Ammon's horn (tissue), 1 donor: ENCODE results near the gene NLRC5.
"Not testable (repeated sequence)": the region's sequence is repeated elsewhere in the genome, so short reads cannot be mapped to it uniquely, and the experiment has no call there.

Source experiments
- DNase-seq: peaks from one replicate; pipeline ENCODE4 v3.0.0-alpha.2; 2016; ENCODE audit warnings: low spot score

NLRC5 gene

DNA sequence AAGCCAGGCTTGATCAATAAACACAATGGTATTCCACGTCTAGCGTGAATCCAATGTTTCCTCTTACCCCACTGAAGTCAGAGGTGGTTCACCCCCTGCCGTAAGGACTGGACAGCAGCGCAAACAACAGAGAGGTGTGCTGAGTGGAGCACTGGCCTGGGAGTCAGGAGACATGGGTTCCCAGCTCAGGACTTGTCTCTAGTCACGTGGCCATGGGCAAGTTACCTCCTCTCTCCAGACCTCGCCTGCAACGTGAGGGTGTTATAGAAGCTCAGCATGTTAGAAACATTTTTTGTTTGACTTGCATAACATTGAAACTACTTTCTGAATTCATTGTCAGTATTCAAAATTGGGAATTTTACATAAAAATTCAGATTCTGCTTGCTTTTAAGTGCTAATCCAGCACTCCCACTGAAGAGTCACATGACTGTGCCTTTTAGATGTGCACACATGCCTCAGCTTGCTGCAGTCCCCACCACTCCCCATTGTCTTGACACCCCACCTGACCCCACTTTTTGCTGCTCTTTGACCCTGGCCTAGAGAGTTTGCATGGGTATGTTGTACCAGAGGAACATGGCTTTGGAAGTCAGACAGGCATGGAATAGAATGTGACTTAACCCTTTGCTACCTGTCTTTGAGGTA, 94.2 kb downstream of the NLRC5 start:
- no peak for DNase-seq

DNA sequence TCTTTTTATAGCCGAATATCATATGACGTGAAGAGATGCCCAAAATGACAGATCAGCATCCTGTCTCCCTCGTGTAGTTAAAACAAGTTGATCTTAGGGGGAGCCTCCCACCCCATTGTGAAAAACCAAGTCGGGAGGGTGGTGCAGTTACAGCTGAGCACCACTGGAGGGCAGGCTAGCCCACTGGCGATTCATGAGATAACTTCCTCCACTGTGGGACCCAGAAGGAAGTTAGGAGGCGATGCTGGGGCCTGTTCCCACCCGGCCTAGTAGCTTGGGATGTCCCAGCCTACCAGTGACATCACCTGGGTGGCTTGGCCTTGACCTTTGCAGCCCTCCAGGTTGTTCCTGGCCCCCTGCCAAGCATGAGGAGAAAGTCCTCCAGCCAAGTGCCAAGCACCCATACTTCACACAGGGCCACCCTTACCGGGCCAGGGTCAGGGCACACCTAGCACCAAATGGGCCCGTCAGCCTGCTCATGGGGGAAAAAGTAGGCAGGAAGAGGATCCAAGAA, 95.0 kb downstream of the NLRC5 start:
- peak; percentile 89 for DNase-seq

DNA sequence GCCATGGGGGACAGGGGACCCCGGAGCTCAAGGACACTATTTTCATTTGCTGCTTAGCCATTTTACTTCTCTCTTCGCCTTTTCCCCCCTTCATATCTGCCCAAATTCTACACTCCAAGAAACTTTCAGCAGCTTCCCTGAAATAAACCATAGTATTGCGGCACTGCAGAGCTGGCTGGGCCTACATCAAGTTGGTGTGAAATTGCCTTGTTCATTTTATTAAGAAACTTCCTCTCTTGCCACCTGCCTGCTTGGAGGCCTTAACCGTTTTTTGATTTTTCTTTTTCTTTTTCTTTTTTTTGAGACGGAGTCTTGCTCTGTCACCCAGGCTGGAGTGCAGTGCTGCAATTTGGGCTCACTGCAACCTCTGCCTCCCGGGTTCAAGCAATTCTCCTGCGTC, 95.6 kb downstream of the NLRC5 start:
- no peak for DNase-seq

DNA sequence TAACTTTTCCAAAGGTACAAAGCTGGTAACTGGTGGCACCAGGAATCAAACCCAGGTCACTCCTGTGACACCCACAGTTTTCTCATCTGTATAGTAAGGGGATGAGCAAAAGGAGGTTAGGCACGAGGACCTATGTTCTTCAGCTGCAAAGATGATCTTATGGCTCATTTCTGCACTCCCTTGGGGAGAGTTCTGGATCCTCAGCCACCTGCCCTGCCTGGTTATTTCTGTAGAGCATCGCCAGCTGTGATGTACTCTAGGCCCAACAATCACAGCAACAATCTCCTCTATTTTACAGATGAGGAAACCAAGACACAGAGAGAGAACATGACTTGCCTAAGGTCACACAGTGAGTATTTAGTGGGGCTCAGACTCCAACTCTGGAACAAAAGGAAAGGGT, 97.6 kb downstream of the NLRC5 start:
- no peak for DNase-seq

DNA sequence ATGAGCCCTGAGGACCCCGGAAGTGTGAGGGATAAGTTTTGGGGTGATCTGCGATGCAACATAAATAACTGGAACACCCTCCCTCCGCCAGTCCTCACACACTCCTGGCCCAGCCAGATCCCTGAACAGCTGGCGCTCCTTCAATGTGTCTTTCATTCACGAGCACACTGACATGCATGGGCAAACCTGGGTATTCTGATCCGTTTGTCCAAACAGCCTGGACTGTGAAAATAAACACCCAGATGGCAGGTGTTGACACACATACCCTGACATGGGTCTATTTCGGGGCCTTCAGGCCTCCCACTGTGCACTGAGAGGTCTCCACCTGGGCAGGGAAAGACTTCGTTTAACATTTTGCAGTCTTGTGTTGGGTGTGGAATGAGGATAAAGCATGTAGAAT, 100.0 kb downstream of the NLRC5 start:
- no peak for DNase-seq

DNA sequence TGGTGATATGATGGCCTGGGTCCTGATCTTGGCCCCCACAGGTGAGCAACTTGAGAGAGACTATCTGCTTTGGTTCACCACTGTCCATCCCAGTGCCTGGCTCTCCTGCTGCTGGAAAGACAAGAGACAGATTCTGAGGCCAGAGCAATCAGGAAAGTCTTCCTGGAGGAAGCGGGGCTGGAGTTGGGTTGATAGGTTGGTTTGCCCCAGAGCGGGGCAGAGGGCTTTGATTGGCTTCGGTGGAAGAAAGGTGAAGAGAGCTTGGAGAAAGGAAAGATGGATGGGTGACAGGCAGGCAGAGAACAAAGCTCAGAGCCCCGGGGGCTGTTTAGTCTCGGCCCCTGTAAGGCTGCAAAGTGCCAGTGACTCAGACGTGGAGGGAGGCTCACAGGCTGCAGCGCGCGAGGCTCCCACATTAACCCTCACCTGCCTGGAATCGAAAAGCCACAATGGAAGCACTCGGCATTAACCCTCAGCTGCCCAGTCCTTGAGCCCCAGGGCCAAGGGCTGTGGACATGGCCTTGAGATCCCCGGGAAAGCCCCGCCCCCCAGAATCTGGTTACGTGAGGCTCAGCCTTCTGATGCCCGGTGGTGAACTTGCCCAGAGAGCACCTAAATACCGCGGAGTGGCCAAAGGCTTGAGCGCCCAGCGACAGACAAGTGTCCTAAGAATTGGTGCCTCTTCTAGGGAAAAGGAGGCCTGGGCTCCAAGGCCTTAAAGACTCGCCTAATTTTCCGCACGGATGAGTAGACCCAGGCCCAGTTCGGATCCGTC, 102.0 kb downstream of the NLRC5 start:
- DNase-seq = no peak

DNA sequence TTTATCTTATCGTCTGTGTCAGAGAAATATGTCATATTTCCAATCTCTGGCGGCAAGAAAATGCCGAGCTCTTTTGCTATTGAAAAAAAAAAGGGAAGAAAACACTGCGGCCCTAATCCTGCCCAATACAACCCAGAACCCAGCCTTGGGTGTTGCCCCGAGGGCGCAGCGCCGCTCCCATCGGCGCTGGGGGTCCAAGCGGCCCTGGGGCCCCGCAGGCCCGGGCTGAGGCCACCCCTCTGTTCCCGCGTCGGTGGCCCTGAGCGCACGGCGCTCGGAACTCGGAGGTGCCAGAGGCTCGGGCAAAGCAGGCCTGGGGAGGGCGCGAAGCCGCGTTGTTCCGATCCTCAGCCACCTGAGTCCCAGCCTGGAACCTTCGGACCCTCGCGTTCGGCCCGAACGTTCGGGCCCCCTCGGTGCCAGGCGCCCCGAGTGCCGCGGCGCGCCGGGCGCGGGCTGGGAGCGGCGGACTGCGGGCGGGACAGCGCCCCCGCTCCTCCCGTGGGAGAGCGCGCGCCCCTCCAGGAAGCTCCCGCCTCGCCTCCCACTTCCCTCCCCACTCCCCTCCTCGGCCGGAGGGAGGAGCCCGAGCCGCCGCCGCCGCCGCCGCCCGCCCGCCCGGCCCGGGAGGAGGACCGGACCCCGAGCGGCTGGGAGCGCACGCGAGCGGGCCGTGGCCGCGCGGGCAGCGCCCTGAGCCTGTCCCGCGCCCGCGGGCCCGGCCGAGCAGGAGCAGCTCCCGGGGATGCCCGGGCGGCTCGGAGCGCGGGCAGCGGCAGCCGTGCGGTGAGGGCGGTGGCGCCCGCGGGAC, 102.8 kb downstream of the NLRC5 start, which contains the start of gene CPNE2:
TSS of gene CPNE2 (plus strand) at position 609 of the 811 bp plus-strand sequence. CDS start 18,160 bp downstream, outside the sequence.
- peak; percentile 87 for DNase-seq

DNA sequence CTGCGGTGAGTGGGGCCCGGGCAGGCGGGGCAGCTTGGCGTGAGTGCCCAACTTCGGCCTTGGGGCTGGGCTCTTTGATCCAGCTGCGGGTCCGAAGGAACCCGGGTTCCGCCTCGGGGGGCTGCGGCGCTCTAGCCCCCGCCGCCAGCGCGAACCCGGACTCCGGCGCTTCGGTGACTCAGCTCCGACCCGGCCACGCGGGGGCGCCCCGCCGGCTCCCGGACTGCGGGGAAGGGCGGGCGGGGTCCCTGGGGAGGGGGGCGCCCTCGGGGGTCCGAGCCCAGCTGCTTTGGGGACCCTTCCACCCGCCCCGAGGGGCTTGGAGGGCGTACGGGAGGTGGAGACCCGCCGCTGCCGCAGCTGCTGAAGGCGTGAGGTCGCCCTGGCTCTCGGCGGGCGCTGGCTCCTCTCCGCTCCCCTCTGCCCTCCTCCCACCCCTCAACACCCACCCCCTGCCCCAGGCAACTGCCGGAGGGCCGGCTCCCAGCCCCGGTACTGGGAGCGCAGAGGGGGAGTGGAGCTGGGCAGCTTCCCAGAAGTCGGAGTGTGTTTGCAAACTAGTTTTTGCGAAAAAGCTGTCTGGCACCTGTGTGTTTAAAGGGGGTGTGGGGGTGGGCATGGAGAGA, 103.5 kb downstream of the NLRC5 start:
- no peak for DNase-seq

DNA sequence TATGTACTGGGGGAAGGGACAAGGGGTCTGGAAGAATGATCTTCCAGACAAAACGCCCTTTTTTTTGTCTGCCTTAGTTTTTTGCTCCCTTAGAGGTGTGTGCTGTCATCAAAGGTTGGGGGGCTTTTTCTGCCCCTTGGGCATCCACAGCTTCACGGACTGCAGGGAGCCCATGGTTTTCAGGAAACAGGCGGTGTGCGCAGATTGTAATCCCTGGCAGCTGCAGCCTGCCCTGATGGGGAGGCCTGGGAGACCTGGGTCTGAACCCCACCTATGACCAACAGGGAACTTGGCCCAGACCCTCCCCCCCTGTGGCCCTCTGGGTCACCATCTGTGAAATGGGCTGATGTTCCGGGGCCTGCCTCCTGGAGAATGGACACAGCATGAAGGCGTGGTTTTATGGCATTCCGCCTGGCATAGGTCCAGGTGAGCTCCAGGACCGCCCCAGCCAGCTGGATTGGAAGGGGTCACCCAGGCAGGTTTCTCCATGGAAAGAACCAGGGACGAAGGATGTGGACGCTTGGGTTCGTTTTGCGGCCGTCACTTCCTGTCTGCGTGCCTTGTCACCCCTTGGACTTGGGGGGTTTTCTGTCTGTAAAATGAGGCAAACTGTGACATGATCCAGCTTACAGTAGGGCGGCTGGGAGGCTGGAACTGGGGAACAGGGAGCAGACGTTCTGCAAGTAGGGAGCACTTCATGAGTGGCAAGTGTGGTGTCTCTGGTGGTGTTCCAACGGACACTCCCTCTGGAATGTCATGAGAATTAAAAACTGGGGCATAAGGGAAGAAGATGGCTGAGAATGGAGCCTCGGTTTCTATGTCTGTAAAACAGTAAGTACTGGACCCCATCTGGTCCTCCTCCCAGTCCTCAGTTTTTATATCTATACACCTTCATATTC, 104.6 kb downstream of the NLRC5 start:
- DNase-seq = no peak

DNA sequence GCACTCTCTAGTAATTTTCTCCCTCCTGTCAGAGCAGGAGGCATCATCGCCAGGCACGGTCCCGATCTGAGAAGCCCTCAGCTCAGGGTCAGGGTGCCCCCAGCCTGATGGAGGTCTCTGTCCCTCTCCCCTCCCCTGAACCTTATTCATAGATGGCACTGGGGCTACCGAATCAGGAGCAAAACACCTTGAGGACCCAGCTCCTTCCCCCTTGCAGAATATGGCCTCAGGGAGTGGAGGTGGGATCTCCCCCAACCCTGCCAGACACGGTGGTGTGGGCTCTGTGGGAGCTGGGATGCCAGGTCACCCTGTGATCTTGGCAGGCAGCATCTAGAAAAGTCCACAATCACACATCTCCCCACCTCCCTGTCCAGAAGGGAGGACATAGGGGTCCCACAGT, 105.6 kb downstream of the NLRC5 start:
- DNase-seq = no peak

DNA sequence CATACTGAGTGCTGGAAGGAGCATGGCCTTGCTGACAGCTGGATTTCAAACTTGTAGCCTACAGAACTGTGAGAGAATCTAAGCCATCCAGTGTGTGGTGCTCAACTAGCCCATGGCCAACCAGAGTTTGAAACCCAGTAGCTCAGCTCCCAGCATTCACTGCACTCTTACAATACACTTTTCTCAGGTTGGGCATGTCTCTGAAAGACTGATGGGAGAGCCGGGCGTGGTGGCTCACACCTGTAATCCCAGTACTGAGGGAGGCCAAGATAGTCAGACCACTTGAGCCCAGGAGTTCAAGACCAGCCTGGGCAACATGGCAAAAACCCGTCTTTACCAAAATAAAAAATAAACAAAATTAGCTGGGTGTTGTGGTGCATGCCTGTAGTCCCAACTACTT, 106.8 kb downstream of the NLRC5 start:
- DNase-seq = no peak

DNA sequence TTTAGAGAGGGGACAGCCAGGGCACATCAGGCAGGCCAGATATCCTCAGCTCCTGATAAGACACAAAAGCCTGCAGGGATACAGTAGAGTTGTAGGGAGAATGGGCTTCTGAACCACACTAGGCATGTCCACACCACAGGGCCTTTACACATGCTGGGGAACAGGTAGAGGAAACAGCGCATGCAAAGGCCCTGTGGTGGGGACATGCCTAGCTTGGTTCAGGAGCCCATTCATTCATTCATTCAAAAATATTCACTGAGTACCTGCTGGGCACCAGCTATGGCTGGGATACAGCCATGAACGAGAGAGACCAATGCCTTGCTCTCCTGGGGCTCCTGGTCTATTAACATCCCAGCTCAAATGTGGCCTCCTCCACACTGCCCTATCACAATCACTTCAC, 107.4 kb downstream of the NLRC5 start:
- no peak for DNase-seq

DNA sequence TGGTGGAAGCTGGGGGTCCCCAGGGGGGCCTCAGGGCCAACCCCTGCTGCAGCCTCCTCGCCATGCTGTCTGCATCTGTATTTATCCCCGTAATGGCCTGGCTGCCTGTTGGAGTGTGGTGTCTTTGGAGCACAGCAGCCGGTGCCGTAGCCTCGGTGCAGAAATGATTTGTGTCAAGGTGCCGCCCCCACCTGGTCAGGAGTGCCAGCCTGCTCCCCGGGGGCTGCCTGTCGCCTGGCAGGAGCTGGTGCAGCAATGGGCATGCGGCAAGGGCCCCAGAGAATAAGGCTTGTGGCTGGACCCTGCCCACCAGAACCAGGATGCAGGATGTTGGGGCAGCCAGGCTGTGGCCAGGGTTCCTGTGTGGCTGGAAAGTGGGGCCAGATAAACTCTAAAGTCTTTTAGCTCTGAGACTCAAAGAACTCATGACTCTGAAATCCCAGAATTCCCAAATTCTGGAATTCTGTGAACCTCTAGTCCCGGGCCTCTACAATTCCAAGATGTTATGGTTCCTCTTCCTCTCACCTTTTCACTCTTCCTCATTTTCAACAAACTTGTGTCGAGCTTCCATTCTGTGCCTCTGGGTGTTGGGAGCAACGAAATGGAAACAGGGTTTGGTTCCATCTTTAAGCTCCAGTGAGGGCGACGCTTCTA, 109.0 kb downstream of the NLRC5 start:
- DNase-seq = no peak

DNA sequence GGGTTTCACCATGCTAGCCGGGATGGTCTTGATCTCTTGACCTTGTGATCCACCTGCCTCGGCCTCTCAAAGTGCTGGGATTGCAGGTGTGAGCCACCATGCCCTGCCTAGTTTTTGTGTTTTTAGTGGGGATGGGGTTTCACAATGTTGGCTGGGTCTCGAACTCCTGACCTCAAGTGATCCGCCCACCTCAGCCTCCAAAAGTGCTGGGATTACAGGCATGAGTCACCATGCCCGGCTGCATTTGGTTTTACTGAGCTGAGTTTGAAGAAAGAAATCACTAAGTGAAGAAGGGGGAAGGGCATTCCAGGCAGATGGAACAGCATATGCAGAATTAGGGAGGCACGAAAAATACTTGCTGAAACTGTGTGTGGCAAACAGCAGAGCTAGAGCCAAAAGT, 110.6 kb downstream of the NLRC5 start:
- DNase-seq = not testable (repeated sequence)

DNA sequence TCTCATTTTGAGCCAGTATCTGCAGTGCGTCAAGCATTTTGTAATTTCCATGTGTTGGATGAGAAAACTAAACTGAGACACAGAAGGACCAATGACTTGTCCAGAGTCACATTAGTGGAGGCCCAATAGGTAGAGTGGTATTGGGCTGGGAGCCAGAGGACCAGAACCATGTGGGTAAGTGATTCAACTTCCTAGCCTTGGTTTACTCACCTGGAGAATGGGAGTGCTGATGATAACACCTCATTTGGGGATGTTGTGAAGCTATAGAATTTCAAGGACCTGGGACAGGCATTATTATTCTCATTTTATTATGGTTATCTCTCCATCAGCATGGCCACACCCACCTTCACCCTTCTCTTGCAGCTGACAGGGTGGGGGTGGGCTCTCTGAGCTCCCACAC, 111.1 kb downstream of the NLRC5 start:
- no peak for DNase-seq

DNA sequence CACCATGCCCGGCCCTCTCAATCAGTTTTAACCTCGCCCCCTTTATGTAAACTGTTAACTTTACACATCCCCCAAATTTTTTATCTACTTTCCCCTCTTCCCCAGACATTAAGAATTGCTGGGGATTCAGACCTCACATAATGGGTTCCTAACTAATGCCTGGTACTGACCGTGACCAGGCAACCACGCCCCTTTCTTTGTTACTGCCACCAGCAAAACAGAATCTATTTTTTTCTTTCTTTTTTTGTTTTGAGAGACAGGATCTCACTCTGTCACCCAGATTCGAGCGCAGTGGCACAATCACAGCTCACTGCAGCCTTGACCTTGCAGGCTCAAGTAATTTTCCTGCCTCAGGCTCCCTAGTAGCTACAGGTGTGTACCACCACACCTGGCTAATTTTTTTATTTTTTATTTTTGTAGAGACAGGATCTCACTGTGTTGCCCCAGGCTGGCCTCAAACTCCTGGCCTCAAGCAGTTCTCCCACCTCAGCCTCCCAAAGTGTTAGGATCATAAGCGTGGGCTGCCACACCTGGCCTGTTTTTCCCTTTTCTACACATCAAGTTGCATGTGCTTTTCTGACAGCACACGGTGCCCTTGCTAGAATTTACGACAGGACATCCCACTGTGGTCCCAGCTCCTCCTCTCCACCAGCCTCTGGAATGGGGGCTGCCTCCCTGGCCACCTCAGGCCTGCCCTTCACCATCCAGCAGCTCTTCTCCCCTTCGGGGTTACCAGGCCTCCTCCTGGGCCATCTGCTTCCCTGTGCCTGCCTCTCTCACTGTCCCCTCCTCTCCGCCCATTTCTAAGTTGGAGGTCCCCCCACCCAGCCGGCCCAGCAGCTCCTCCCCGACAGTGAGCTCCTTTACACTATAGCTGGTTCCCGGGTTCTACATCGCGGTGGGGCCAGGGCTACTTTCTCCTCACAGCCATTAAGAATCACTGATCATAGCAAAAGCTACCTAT, 113.8 kb downstream of the NLRC5 start:
- DNase-seq = peak; percentile 65

DNA sequence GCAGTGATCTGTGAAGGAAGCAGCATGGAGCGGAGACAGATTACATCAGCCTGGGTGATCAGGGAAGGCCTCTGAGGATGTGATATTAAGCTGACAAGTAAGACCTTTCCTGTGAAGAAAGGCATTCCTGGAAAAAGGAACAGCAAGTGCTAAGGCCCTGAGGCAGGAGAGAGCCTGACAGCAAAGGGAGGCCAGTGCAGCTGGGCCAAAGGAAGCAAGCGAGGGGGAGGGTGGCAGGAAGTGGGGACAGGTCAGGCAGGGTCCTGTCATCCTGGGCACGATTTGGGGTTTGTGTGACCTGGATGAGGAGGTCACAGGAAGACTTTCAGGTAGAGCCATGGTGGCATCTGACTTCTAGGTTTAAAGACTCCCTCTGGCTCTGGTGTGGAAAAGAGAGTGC, 115.3 kb downstream of the NLRC5 start:
- DNase-seq = no peak

DNA sequence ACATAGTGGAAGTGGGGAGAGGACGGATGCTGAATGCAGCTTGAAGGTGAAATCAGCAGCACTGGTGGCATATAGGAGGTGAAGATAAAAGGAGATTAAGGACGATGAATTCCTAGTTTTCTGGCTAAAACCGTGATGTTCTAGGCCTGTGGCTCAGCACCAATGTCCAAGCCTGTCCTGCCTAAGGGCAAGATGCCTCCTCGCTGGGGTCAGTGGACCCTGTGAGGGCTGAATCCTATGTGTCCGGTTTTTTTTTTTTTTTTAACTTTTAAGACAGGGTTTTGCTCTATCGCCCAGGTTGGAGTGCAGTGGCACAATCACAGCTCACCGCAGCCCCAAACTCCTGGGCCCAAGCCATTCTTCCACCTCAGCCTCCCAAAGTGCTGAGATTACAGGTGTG, 115.8 kb downstream of the NLRC5 start:
- no peak for DNase-seq

DNA sequence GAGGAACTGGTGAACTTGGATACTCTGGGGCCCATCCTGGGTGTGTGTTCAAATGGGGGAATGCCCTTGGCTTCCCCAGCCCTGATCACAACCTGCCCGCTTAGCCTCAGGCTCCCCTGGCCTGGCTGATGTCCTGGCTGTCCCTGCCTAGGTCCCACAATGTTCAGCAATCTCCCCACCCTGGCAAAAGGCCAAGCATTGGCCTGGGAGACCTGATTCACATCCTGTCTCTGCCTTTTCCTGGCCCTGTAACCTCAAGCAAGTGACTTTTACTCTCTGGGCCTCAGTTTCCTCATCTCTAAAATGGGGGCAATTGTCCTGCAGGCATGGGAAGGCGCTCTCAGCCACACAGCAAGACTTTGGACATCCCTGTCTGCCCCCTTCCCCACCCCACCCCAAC, 117.4 kb downstream of the NLRC5 start:
- DNase-seq = no peak
